Measurements from ENCODE around the gene SEPSECS. TPM values are rescaled to one million over a fixed set of nuclear protein-coding genes. Genes with fewer than 3 reads are reported as not detected.

SEPSECS gene
- total and polyA plus RNA-seq, 9 of the 15 experiments (the other 6 are each of a cell fraction or from before 2014, with no cell fraction given) = 3.9 to 17.2 (median 7.9) TPM

GRCh38 chr4:25178838-25179261 lies 18.6 kb upstream of the SEPSECS start:
- Histone ChIP-seq H3K4me1 (replicated peaks in 1 of 2; ENCODE audit: control insufficient read depth in 2 of 2, insufficient read depth in 2 of 2, low read length in 2 of 2) (peaks cover 0 to 3% of the 10 kb centered on the region in 2 experiments; a peak in 2 of 5 replicates), H3K79me2 (ENCODE audit: control insufficient read depth, insufficient read depth, low read length) (no peaks in the 10 kb centered on the region), H2AFZ (ENCODE audit: low read depth, low read length) (no peak overlapping the region), H3K4me2 (ENCODE audit: insufficient read depth, low read length) (no peak overlapping the region), H3K9me1 (ENCODE audit: control insufficient read depth, insufficient read depth, low read length) (no peaks in the 10 kb centered on the region), H3K27ac (ENCODE audit: extremely low read depth, low read depth, low read length) (no peak overlapping the region), H3K9ac (ENCODE audit: insufficient read depth in 1 of 2, low read depth in 2 of 2, low read length in 2 of 2) (no peak overlapping the region), H3K4me3 (no peak overlapping the region), H3K9me3 (replicated peaks; ENCODE audit: control insufficient read depth, insufficient read depth, low read depth, low read length) (no peaks in the 10 kb centered on the region), H4K20me1 (replicated peaks; ENCODE audit: control insufficient read depth, insufficient read depth, low read length) (no peaks in the 10 kb centered on the region; the same call in none of the 2 replicates), H3K36me3 (ENCODE audit: control insufficient read depth, insufficient read depth, low read length) (no peaks in the 10 kb centered on the region), H3K27me3 (ENCODE audit: control insufficient read depth in 2 of 2, insufficient read depth in 2 of 2, low read length in 2 of 2) (no peaks in the 10 kb centered on the region)
- no peak for TF ChIP-seq TCF7L2 (IDR thresholded peaks at IDR 0.05; ENCODE audit: low read depth, low read length)
- TF ChIP-seq POLR3G (IDR thresholded peaks at IDR 0.05; ENCODE audit: extremely low read depth, insufficient read length, insufficient replicate concordance) = no peak
- no peak for TF ChIP-seq HDAC1 (IDR thresholded peaks at IDR 0.05)
- no peak for TF ChIP-seq MAX (CRISPR knock-in tag; IDR thresholded peaks at IDR 0.05)
- TF ChIP-seq RAD21 (CRISPR knock-in tag; conservative IDR thresholded peaks at IDR 0.05 in 1 of 2, IDR thresholded peaks at IDR 0.05 in 1 of 2) = no peak
- TF ChIP-seq ATF1 (CRISPR knock-in tag; IDR thresholded peaks at IDR 0.05) = no peak
- no peak for TF ChIP-seq ATF1 (tag; IDR thresholded peaks at IDR 0.05)
- no peak for TF ChIP-seq PCBP1 (IDR thresholded peaks at IDR 0.05; ENCODE audit: low read depth, low read length, poor library complexity, severe bottlenecking)
- TF ChIP-seq RBM25 (IDR thresholded peaks at IDR 0.05; ENCODE audit: low read depth, low read length, severe bottlenecking) = no peak
- no peak for TF ChIP-seq ZSCAN32 (CRISPR knock-in tag; IDR thresholded peaks at IDR 0.05)
- TF ChIP-seq RFX5 (IDR thresholded peaks at IDR 0.05; ENCODE audit: low read depth, low read length) = no peak
- no peak for TF ChIP-seq ZNF644 (tag; IDR thresholded peaks at IDR 0.05; ENCODE audit: low read depth)
- TF ChIP-seq SNAPC5 (CRISPR knock-in tag; IDR thresholded peaks at IDR 0.05) = no peak
- TF ChIP-seq SRSF1 (IDR thresholded peaks at IDR 0.05; ENCODE audit: low read depth, low read length) = no peak
- TF ChIP-seq ERF (CRISPR knock-in tag; IDR thresholded peaks at IDR 0.05) = no peak
- no peak for TF ChIP-seq BDP1 (IDR thresholded peaks at IDR 0.05; ENCODE audit: insufficient read depth, insufficient read length)
- no peak for TF ChIP-seq CHD4 (IDR thresholded peaks at IDR 0.05; ENCODE audit: insufficient read depth, insufficient replicate concordance, low read depth, low read length, poor library complexity, severe bottlenecking)
- TF ChIP-seq RBFOX2 (IDR thresholded peaks at IDR 0.05; ENCODE audit: low read depth, low read length) = no peak
- no peak for TF ChIP-seq ILF3 (IDR thresholded peaks at IDR 0.05; ENCODE audit: borderline replicate concordance)
- no peak for TF ChIP-seq SRSF9 (IDR thresholded peaks at IDR 0.05; ENCODE audit: borderline replicate concordance, low read depth, low read length)
- in situ Hi-C loops (cut with MboI) (no loop called here), intact Hi-C loops (cut with micrococcal nuclease) (no loop called here)
- ATAC-seq = no peak
- ChIA-PET POLR2A (interaction anchor here (1.9 kb wide), 1 partner anchor 17 kb away, joined by 5 read pairs; no protein-coding TSS in a partner anchor), CTCF (ENCODE audit: low intra/inter-chr PET ratio) (no interaction called here)
- WGBS (ENCODE audit: insufficient coverage, low coverage, missing lambda C conversion rate) = 28% methylated on average over 3 of the region's 3 CpGs
- no peak for DNase-seq (ENCODE audit: extremely low read depth in 1 of 4, low spot score in 3 of 4)
- no TSS peak for BruUV-seq (replicated peaks)
- FAIRE-seq = no peak
